Stimulated activated CD8-positive, alpha-beta memory T cell treated with anti-CD3 and anti-CD28 coated beads, Interleukin-7, amount 100 ng/mL, for 24 hours (primary cell): ENCODE results near the gene DVL3.

Source experiments
- DNase-seq: peaks from one replicate; pipeline ENCODE4 v3.0.0-alpha.2; 2020; ENCODE audit warnings: low read depth

Gene DVL3

GRCh38 chr3:184176377-184177330 lies 21.5 kb downstream of the DVL3 start:
- no peak for DNase-seq

GRCh38 chr3:184177331-184177731 lies 22.2 kb downstream of the DVL3 start:
- no peak for DNase-seq

- DNase-seq = no peak
Observed at GRCh38 chr3:184177767-184178306, 22.7 kb downstream of the DVL3 start.

GRCh38 chr3:184178521-184179138 lies 23.5 kb downstream of the DVL3 start:
- DNase-seq = no peak

- DNase-seq = no peak
Observed at GRCh38 chr3:184180165-184180564, 25.0 kb downstream of the DVL3 start.

GRCh38 chr3:184181596-184181995 lies 26.4 kb downstream of the DVL3 start:
- DNase-seq = no peak

- no peak for DNase-seq
Observed at GRCh38 chr3:184183679-184184078, 28.5 kb downstream of the DVL3 start.

GRCh38 chr3:184184546-184185230 lies 29.5 kb downstream of the DVL3 start:
- DNase-seq = no peak

GRCh38 chr3:184185461-184186183 lies 30.4 kb downstream of the DVL3 start:
- DNase-seq = peak; percentile 98

- no peak for DNase-seq
Observed at GRCh38 chr3:184186184-184186901, 31.2 kb downstream of the DVL3 start, which contains the start of gene ABCF3. ABCF3 (plus strand) TSS chr3:184186199; CDS start chr3:184186208, 9 bp downstream.

- no peak for DNase-seq
Observed at GRCh38 chr3:184186902-184187207, 31.7 kb downstream of the DVL3 start.

GRCh38 chr3:184188080-184188479 lies 32.9 kb downstream of the DVL3 start:
- no peak for DNase-seq

GRCh38 chr3:184189421-184189820 lies 34.2 kb downstream of the DVL3 start:
- DNase-seq = no peak

GRCh38 chr3:184192889-184193288 lies 37.7 kb downstream of the DVL3 start:
- DNase-seq = no peak

GRCh38 chr3:184193991-184194539 lies 38.9 kb downstream of the DVL3 start:
- no peak for DNase-seq

- no peak for DNase-seq
Observed at GRCh38 chr3:184196536-184196935, 41.4 kb downstream of the DVL3 start.

- no peak for DNase-seq
Observed at GRCh38 chr3:184198509-184198908, 43.3 kb downstream of the DVL3 start.

GRCh38 chr3:184200825-184201224 lies 45.6 kb downstream of the DVL3 start:
- no peak for DNase-seq

- DNase-seq = no peak
Observed at GRCh38 chr3:184203526-184203925, 48.3 kb downstream of the DVL3 start.

GRCh38 chr3:184209146-184209923 lies 54.2 kb downstream of the DVL3 start:
- no peak for DNase-seq
